Measurements from ENCODE around the gene GNG12.

GRCh38 chr1:67723620-67724019 is 109.6 kb downstream of the GNG12 start:
- no peak for TF ChIP-seq CTCF (IDR thresholded peaks at IDR 0.05)
- TF ChIP-seq EZH2 (IDR thresholded peaks at IDR 0.05; ENCODE audit: borderline replicate concordance, insufficient read depth, low read depth, low read length, poor library complexity, severe bottlenecking) = no peak
